HTERT RPE-1 (cell line): ENCODE measurements around the gene ZBTB5.
"Not testable (repeated sequence)": the region's sequence is repeated elsewhere in the genome, so short reads cannot be mapped to it uniquely, and the experiment has no call there.

ENCODE experiments used
- in situ Hi-C: fragments of 300-500 bp; cut with MboI; formaldehyde crosslinking; loops from 4 replicates; pipeline ENCODE4 v1.14.3; 2020; ENCODE audit warnings: low sequenced_read_pairs

Gene ZBTB5

DNA sequence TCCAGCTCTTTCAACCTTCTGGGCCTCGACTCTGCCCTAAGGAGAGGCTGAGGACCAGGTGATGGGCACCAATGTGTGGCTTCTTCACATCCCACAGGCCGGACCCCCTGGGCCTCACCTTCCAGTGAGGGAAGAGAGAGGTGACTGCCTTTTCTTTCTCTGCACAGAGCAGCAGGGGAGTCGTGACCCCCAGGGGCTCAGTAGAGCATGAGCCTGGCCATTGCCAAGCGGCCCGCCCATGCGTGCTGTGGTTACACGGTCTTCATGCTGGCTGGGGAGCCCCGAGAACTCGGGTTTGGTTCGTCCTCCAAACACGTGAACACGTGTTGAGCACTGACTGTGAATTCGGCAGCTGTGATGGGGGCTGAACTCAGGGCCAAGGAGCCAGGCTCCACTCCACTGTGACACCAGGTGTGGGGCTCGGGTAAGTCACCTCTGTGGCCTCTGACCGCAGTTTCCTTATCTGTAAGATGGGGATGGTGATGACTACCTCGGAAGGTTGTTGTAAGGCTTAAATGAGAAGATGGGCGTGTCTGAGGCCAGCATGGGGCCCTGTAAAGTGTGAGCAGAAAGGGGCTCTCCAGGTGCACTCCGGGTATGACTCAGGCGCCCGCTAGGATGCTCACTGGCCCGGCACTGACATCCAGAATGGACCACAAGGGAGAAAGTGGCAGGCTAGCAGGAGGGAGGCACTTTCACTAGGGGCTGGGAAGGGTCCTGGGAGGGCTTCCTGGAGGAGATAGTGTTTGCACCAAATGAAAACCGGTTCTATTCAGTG is 56.1 kb downstream of the ZBTB5 start:
- in situ Hi-C loops, result no loop called here

DNA sequence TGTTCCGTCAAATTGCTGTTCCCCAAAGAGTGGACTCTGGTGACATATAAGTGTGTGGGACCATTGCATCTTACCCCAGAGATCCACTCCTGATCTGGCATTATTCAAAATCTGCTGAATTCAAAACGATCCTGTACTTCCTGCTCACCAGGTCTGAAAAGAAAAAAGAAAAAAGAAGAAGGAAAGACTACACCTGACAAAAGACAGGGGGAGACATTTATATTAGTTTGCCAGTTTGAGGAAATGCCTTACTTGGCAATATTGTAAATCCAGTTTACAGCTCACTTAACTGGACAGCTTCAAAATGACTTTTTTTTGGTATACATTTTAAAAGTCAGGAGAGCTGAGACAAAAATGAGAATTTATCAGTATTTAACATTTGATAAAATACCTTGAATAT is 57.8 kb downstream of the ZBTB5 start:
- in situ Hi-C loops, result no loop called here

DNA sequence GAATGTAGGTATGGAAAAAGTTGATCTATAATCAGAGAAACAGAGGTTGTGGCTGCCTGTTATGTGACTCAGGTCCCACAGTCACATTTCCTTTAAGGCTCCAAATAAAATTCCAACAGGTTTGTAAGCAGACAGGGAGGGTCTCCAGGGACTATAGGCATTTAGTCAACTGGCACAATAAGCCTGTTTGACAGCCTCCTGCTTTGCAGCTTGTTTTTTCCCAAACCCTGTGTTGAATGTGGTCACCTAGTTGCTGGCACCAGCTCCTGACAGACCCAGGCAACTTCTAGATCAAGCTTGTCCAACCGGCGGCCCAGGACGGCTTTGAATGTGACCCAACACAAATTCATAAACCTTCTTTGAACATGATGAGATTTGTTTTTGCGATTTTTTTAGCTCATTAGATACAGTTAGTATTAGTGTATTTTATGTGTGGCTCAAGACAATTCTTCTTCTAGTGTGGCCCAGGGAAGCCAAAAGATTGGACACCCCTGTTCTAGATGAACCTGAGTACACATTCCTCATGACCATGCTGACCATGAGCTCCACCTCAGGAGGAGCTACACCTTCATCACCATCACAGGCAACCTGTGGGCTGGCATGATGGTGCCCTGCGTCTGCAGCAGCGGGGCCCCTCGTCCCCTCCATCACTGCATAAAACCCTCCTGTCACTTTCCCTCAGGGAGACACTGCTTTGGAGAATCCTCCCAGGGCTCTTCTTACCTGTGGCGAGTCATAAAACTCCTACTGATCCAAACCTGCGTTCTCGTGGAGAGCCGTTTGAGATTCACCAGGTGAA is 58.4 kb downstream of the ZBTB5 start:
- in situ Hi-C loops, result no loop called here

DNA sequence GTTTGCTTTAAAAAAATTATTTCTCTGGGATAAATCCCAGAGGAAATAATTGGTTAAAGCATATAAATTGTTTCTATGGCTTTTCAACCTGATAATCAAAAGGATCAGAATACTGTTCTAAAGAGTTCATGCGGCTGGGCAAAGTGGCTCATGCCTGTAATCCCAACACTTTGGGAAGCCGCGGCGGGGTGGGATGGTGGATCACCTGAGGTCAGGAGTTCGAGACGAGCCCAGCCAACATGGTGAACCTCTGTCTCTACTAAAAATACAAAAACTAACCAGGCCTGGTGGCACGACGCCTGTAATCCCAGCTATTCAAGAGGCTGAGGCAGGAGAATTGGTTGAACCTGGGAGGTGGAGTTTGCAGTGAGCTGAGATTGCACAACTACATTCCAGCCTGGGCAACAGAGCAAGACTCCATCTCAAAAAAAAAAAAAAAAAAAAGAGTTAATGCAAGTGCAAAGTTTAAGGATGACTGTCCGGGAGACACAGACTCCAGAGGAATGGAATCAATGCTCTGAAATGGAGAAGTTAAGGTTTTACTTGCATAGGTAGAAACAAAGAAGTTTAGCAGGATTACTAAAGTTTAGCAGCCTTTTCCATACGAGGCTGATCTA is 59.4 kb downstream of the ZBTB5 start:
- in situ Hi-C loops, result no loop called here

DNA sequence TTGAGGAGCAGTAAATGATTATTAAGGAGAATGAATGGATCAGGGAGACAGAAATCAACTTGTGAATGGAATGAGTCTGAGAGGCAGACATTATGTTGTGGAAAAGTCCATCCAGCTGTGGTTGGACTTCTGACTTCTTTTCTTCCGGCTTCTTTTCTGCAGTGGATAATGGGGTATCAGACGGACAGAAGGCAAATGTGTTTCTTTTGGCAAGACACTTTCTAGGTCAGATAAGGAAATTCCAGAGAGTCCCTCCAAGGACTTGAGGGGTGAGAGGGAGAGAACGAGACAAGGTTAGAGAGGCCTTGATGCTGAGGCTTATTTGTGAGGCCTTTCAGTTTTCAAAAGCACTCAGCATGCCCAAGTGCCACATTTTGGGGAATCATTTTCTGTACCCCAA is 59.9 kb downstream of the ZBTB5 start:
- in situ Hi-C loops, result no loop called here

DNA sequence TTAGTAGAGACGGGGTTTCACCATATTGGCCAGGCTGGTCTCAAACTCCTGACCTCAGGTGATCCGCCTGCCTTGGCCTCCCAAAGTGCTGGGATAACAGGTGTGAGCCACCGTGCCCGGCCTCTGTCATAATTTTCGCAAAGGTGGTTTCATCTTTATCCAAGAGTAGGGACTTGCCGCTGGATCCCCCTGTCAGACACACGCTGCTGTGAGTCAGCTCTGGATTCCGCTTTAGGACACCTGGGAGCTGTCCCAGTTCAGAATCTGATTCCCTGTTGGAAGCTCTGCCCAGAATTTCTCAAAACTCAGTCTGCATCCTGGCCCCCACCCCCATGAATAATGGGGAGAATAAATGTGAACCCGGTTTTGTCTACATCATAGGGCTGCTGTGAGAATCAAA is 60.7 kb downstream of the ZBTB5 start:
- in situ Hi-C loops, result no loop called here

DNA sequence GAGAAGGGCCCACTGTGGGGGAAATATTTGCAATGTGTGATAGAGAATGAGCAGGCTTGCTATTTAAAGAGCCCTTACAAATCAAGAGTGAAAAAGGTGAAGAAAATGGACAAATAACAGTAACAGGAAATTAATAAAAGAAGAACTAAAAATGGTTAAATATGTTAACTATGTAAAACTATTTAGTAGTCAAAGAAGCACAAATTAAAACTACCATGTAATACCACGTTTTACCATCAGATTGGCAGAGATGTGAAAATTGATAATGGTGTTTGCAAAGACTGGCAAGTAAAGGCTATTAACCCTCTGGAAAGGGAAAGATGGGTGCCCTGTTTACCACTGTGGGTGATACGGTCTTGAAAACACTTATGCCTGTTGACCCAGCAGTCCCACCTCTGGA is 65.9 kb downstream of the ZBTB5 start:
- in situ Hi-C loops, result no loop called here

DNA sequence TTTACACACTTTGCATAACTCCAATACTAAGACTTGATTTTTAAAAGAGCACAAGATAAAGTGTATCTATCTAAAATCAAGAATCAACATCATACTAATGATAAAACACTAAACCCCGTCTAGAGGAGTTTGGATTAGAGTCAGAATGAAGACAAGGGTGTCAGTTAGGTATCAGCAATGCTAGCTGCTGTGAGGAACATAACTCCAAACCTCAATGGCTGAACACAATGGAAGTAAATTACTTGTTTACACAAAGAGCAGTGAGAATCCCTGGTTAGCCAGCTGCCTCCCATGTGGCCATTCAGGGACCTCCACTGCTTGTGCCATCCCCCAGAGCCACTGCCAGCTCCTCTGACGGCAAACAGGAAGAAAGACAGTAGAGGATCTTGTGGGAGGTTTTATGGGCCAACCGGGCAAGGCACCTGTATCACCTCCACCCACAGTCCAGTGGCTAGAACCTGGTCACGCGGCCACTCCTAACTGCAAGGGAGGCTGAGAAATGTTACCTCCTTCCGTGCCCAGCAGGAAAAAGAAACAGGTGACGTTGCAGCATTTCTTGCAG is 66.7 kb downstream of the ZBTB5 start:
- in situ Hi-C loops, result no loop called here

DNA sequence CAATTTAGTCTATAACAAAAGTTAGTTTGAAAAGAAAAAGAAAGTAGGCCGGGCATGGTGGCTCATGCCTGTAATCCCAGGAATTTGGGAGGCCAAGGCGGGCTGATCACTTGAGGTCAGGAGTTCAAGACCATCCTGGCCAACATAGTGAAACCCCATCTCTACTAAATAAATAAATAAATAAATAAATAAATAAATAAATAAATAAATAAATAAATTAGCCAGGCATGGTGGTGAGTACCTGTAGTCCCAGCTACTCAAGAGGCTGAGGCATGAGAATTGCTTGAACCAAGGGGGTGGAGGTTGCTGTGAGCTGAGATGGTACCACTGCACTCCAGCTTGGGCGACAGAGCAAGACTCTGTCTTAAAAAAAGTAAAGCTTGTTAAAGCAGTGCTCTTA is 67.3 kb downstream of the ZBTB5 start:
- in situ Hi-C loops, result not testable (repeated sequence)

DNA sequence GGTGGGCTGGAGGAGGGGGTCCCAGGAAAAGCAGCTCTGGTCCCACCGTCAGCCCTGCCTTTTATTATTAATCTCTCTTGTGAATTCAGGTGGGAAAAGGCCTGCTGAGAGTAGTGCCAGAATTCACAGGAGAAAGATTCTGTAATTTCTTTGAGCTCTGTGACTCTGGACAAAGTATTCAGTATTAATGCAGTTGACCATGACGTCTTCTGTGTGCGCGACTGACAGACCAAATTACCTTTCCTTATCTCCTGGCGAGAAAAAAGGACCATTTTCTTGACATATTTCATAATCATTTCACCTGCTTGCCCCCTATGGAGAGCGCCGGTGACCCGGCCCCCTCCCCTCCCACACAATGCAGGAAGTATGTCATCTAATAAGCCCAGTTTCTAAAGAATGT is 69.6 kb downstream of the ZBTB5 start:
- in situ Hi-C loops, result no loop called here

DNA sequence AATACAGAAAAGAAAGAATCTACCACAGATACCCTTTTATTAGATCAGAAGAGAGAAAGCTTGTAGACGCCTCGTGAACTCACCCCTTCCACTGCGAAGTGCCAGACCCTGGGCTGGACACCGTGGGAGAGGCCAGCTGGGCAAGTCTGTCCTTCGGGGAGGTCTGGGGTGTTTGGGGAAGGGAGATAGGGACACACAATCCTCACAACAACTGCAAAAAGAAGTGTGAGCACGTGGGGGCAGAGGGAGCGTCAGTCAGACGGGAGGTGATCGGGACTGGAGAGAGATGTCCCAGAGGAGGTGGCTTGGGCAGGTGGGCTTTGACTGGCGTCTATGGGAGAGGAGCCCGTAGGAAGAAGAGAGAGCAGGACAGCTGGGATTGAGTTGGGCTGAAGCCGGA is 70.0 kb downstream of the ZBTB5 start:
- in situ Hi-C loops, result no loop called here

DNA sequence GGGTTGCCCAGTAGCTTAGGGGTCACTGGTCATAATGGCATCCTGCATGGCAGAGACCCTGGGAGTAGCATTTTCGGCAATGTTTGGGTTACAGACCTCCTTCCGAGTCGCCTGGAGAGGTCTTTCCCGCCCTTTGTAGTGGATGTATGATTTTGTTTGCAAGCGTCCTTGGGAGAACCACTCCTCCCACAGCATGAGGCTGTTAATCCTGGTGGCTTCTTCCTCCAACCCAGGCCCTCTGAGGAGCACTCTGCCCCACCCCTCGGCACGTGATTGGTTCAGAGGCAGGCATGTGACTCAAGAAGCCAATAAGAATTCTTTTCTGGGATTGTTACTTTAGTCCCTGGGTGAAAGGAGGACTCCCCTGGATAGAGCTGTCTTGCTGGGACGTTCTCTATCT is 73.0 kb downstream of the ZBTB5 start:
- in situ Hi-C loops, result no loop called here

DNA sequence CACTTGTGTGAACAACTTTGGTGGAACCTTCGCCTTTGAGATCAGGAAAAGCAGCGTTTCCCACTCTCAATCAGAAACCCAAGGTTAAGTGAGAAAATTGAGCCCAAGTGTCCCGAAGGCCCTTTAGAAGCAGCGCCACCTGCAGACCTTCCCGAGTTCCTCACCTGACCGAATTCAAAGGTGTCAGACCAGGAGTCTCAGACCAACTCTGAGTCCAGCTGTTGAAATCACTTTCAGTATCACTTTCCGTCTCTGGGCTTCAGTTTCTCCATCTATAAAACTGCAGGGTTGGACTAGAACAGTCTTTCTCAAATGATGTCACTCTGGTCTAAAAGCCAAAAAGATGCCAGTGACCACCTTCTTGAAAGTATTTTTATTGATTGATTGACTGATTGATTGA is 74.5 kb downstream of the ZBTB5 start:
- in situ Hi-C loops, result no loop called here
